ENCODE data around the gene GGTA1.
"Not testable (repeated sequence)": the region's sequence is repeated elsewhere in the genome, so short reads cannot be mapped to it uniquely, and the experiment has no call there.

GGTA1 gene

DNA sequence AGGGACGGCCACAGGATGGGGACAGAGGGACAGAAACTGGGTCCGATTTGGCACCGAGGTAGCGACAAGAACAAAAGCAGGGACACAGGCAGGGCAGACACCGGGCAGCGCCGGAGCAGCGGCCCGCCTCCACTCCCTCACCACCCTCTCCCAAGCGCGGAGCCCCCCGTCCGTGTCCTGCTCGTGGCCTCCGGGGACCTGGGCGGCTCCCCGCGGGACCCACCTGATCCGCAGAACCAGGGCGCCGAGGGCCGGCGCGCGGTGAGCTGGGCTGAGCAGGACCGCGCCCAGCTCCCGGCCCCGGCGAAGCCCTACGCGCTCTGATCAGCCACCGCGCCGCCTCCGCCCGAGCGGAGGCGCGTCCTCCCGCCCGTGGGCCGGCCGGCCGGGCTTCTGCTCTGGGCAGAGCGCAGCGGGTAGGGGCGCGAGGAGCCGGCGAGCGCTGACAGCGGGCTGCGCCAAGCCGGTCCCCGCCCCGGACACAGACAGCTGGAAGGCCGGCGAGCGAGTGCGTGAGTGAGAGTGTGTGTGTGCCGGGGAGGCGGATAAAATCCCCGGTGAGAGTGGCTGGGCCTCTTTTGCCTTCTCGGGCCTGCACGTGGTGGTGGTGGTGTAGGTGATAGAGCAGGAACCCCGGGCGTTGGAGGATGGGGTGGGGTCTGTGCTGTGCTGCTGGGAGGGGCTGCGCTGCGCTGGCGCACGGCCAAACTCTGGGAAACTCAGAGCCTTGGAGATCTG lies at the start of gene GGTA1:
Gene GGTA1 (minus strand): TSS at position 418 of the 738 bp plus-strand sequence. CDS start 31,922 bp downstream, outside the sequence.
- peak; percentile 59 for DNase-seq

DNA sequence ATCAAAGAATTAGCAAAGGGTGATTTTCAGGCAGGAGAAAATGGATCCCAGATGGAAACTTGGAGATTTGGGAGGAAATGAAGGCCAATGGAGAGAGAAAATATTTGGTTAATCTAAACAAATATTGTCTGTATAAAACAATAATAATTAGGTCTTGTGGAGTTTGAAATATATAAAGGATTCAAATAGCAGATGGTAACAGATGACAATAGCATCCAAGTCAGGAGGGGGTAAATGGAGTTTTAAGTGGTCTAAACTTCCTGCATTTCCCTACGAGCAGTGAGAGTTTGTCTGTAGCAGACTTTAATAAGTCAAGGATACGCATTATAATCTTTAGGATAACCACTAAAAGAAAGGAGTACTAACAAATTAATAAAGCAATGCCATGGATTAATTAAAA lies 49.0 kb upstream of the GGTA1 start:
- no peak for DNase-seq

DNA sequence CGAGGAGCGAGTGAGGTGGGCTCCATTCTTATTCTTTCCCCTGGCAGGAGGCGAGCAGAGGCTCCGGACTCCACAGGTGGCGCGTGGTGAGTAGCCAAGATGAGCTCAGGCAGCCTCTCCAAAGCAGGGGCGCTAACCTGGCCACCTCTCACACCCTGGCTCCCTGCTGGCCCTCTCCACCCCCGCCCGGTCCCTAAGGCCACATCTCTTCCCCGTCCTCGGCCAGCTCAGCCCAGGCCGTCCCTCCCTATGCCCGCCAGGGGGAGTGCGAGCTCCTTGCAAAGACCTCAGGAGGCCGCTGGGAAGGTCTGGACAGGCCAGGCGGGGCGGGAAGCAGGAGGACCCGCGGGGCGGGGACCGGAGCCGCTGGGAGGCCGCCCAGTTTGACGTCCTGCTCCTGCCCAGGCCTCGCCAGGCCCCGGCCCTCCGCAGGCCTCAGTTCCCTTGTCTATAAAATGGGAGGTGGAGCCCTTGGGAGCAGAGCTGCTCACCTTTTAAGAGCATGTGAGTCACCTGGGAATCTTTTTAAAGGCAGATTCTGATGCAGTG lies 46.3 kb upstream of the GGTA1 start:
- peak; percentile 86 for DNase-seq

- DNase-seq, result no peak
Observed at GRCh38 chr9:121545150-121545874, 45.7 kb upstream of the GGTA1 start.

DNA sequence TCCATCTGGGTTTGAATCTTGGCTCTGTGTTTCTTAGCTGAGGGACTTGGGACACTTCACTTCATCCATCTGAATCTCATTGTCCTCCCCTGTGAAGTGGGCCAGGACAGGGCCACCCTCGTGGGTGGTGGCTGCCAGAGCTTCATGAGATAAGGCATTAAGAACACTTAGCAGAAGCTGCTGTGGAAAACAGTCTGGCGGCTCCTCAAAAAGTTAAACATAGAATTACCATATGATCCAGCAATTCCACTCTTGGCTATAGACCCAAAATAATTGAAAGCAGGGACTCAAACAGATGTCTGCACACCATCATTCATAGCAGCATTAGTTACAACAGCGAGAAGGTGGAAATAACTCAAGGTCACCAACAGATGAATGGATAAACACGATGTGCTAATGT lies 42.4 kb upstream of the GGTA1 start:
- DNase-seq, result no peak

GRCh38 chr9:121541256-121541655 lies 41.6 kb upstream of the GGTA1 start:
- no peak for DNase-seq

- DNase-seq, result no peak
Observed at GRCh38 chr9:121538221-121538620, 38.6 kb upstream of the GGTA1 start.

DNA sequence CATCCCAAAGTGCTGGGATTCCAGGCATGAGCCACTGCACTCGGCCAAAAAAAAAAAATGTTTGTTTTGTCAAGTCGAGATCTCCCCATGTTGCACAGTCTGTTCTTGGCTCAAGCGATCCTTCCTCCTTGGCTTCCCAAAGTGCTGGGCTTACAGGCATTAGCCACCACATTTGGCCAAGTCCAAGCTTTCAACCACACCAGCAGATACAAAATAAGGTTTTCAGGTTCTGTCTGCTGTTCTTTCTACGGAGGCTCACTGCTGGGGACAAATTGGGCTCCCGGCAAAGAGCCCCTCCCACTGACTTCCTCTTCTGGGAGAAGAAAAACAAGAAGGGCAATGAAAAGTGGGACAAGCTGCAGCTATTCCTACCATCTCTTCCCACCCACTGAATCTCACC lies 37.6 kb upstream of the GGTA1 start:
- no peak for DNase-seq

DNA sequence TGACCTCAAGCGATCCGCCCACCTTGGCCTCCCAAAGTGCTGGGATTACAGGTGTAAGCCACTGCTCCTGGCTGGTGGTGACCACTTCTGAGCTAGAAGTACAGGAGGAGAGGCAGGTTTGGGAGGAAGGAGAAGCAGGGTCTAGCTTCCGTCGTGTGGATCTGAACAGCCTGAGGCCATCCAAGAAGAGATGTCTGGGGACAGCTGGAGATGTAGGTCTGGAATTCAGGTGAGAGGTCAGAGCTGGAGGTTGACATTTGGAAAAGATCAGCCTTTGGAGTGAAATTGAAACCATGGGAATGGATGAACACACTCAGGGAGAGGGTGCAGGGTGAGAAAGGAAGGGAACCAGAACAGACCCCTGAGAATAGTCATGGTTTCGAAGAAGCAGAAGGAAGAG lies 33.2 kb upstream of the GGTA1 start:
- no peak for DNase-seq

DNA sequence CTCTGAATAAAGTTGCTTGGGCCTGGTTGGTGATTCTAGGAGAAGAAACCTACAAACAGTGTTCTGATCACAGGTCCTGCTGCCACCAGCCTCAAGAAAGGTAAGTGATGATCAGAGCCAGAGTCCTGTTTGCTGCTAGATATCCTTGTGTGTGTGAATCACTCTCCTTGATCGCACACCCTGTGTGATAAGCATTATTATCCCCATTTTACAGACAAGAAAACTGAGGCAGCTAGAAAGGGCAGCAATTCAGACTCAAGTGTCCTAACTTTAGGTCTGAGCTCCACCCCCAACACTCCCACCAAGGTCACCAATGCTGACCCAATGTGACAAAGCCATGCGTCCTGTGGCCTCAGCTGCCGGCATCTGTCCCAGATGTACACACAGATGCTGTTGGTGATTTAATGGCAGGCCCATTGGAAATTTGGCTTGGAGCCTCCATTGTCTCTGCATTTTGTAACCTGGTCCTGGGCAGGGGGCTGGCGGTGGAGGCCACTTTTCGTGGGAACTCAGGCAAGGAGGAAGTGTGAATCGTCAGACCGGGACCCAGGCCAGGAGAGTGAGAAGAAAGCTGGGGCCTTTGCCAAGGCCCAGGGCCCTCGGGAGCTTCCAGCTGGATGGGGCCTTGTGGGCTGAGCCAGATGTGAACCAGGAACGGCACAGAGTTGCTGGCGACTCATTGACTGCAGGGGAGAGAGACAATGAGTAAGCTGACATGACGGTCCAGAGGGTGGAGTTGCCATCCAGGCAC lies 29.8 kb upstream of the GGTA1 start:
- no peak for DNase-seq

DNA sequence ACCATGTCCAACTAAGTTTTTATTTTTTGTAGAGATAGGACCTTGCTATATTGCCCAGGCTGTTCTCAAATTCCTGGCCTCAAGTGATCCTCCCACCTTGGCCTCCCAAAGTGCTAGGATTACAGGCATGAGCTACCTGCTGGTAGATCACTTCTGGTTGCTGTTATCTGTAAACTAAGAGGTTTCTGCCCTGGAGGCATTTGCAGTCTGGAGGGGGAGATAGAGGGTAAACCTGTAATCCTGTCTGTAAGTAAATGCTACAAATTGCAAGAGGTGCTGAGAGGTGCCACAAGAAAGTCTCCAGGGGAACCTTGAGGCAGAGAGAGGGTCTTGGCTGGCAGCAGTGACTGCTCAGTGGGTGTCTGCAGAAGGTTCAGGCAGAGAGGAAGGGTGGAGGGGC lies 29.0 kb upstream of the GGTA1 start:
- DNase-seq, result no peak

DNA sequence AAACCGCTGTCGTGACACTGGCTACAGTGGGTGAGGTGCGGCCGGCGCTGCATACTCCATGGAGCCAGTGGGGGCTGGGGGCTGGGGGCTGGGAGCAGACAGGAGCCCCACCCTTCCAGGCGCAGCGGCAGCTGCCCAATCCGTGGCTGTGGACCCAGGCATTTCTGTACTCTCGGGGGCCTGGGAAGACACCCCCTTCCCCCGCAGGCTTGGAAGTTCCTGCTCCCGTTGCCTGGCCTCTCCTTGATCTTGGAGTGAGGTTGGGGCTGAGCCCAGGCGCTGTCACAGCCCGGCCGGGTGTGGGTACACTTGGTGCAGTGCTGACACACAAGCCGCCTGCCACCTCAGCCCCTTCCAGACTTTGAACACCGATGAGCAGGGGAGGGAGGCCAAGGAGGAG lies 27.7 kb upstream of the GGTA1 start:
- DNase-seq, result no peak

DNA sequence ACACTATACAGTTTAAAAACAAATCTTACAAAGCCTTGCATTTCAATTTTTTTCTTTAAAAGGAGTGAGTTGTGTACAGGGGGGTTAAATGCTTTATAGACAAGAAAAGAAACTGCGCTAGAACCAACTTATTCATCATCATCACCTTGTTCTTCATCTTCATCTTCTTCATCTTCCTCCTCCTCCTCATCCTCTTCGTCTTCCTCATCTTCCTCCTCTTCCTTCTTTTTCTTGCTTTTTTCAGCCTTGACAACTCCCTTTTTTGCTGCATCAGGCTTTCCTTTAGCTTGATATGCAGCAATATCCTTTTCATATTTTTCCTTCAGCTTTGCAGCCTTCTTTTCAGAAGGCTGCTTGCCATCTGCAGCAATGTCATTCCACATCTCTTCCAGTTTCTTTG lies 20.0 kb upstream of the GGTA1 start:
- not testable (repeated sequence) for DNase-seq

GRCh38 chr9:121518634-121519033 lies 19.0 kb upstream of the GGTA1 start:
- no peak for DNase-seq

DNA sequence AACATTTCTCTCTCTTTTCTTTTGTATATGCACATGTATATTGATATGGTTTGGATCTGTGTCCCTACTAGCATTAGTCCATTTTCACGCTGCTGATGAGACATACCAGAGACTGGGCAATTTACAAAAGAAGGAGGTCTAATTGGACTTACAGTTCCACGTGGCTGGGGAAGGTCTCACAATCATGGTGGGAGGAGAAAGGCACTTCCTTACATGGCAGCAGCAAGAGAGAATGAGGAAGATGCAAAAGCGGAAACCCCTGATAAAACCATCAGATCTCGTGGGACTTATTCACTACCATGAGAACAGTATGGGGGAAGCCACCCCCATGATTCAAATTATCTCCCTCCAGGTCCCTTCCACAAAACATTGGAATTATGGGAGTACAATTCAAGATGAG lies 13.5 kb upstream of the GGTA1 start:
- DNase-seq, result not testable (repeated sequence)

DNA sequence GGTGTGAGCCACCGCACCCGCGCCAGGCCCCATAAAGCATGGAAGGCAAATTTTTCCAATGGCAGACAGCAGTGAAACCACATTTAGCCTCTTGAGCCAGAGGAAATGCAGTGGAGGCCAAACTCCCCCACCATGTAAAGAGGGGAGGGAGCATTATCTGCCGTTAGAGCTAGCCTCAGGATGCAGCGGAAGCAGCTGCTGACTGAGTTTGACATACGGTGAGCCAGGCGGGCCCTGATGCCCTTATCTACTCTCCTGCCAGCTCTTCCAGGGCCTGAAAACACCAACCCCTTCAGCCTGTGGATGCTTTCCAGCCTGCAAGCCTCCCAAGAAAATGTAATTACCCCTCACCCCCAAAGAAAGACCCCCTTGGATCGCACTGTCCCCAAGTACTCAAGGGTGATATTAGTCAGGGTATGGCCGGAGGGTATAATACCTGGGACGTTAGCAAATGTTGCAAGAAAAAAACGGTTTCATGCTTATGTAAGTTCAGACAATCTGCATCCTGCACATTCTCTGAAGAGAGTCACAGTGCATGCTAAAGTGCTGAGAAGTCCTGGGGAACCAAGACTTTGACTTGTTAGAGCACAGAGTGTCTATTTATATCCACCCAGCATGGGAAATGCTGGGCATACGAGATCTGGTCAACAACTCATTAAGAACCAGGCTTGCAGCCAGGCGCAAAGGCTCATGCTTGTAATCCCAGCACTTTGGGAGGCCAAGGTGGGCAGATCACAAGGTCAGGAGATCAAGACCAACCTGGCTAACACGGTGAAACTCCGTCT lies 11.3 kb upstream of the GGTA1 start:
- DNase-seq, result no peak

GRCh38 chr9:121509180-121509579 lies 9.5 kb upstream of the GGTA1 start:
- no peak for DNase-seq

DNA sequence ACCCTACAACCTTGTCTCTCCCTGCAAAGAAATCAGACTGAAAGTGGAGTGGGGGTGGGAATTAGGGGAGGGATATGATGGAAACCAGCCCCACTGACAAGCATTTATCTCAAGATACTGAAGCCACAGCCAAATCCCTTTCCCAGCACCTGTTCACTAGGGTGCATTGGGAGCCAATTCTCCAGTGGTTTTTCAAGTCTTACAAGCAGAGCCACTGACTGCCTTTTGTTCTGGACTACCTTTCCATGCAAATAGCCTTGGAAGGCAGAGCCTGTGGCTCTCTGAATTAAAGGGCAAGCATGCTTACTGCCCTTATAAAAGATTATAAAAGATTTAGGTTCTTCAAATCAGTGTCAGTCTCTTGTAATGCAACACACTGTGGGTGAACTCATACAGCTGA lies 8.8 kb upstream of the GGTA1 start:
- DNase-seq, result no peak

GRCh38 chr9:121505903-121506735 lies 6.5 kb upstream of the GGTA1 start:
- no peak for DNase-seq

GRCh38 chr9:121503444-121503843 lies 3.8 kb upstream of the GGTA1 start:
- DNase-seq, result no peak

- DNase-seq, result no peak
Observed at GRCh38 chr9:121500165-121500478, 478 bp upstream of the GGTA1 start.

DNA sequence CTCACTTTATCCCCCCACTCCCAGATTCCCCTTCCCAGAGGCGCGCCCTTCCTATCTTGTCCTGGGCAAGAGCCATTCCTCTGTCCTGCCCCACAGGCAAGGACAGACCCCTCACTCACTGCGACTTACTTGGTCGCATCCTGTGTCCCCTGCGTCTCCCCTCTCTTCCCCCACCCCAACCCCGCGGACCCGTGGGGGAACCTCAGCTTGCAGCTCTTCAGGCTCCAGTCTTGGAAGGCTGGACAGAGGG lies 542 bp downstream of the GGTA1 start:
- no peak for DNase-seq

All from activated CD8-positive, alpha-beta memory T cell treated with anti-CD3 and anti-CD28 coated beads for 24 hours (primary cell).